K562 treated with DMSO at 1 percent for 4 hours (cell line): ENCODE results near the gene LYPD5. TPM values are rescaled to one million over a fixed set of nuclear protein-coding genes. Genes with fewer than 3 reads are reported as not detected.

ENCODE experiments used
- total RNA-seq: library from RNA; unstranded; fragments of 300-600 nt; gene quantifications from 2 replicates; pipeline ENCODE4 v1.2.3, GENCODE V29; 2022; ENCODE audit not compliant: insufficient read depth

LYPD5 gene
- not detected in 2 replicates for total RNA-seq

GRCh38 chr19:43802216-43802951, at the start of gene LYPD5:
TSS of gene LYPD5 (minus strand) at chr19:43802447. CDS start at chr19:43802380, 67 bp downstream.

GRCh38 chr19:43826787-43827754, 24.8 kb upstream of the LYPD5 start, which contains the start of gene ZNF283:
TSS of gene ZNF283 (plus strand) at chr19:43827321. CDS start at chr19:43833505, 6,184 bp downstream.

GRCh38 chr19:43780706-43781525, 21.3 kb downstream of the LYPD5 start, which contains the start of gene KCNN4:
TSS of gene KCNN4 (minus strand) at chr19:43780973. CDS start at chr19:43780861, 112 bp downstream.

GRCh38 chr19:43754503-43755255, 47.6 kb downstream of the LYPD5 start, which contains the start of gene SMG9:
TSS of gene SMG9 (minus strand) at chr19:43754962. CDS start at chr19:43750741, 4,221 bp downstream.

Other genes starting within 250 kb of the LYPD5 start
- gene XRCC1, start 226.9 kb downstream of the LYPD5 start, total RNA-seq, result 47.9 and 49.2 TPM in 2 replicates
- gene PINLYP, start 226.6 kb downstream of the LYPD5 start, total RNA-seq, result 4.8 and 6.7 TPM in 2 replicates
- 5.4 and 10.9 TPM in 2 replicates for gene IRGQ, start 206.3 kb downstream of the LYPD5 start, total RNA-seq
- gene ZNF576, start 205.9 kb downstream of the LYPD5 start, total RNA-seq, result 6.1 and 6.6 TPM in 2 replicates
- 0.67 TPM in 1 of 2 replicates, not detected in the other for gene SRRM5, start 190.4 kb downstream of the LYPD5 start, total RNA-seq
- gene ZNF428, start 182.8 kb downstream of the LYPD5 start, total RNA-seq, result 51.8 and 54.5 TPM in 2 replicates
- 2.9 and 4.4 TPM in 2 replicates for gene CADM4, start 162.6 kb downstream of the LYPD5 start, total RNA-seq
- gene PLAUR, start 132.3 kb downstream of the LYPD5 start, total RNA-seq, result 19.7 and 23.4 TPM in 2 replicates
- gene IRGC, start 86.4 kb downstream of the LYPD5 start, total RNA-seq, result not detected in 2 replicates
- gene SMG9, start 47.5 kb downstream of the LYPD5 start, total RNA-seq, result 22.3 and 34.0 TPM in 2 replicates
- 7.7 and 16.2 TPM in 2 replicates for gene KCNN4, start 21.5 kb downstream of the LYPD5 start, total RNA-seq
- gene ZNF283, start 24.9 kb upstream of the LYPD5 start, total RNA-seq, result 4.4 and 9.7 TPM in 2 replicates
- 0.73 and 1.1 TPM in 2 replicates for gene ZNF404, start 81.5 kb upstream of the LYPD5 start, total RNA-seq
- 4.4 and 4.9 TPM in 2 replicates for gene ZNF45, start 132.8 kb upstream of the LYPD5 start, total RNA-seq
- gene ZNF221, start 148.8 kb upstream of the LYPD5 start, total RNA-seq, result 0.51 TPM in 1 of 2 replicates, not detected in the other
- 1.1 and 7.3 TPM in 2 replicates for gene ZNF155, start 181.7 kb upstream of the LYPD5 start, total RNA-seq
- 1.2 and 1.8 TPM in 2 replicates for gene ZNF230, start 200.5 kb upstream of the LYPD5 start, total RNA-seq
- gene ZNF222, start 222.9 kb upstream of the LYPD5 start, total RNA-seq, result 3.5 and 5.5 TPM in 2 replicates
- gene ZNF223, start 249.6 kb upstream of the LYPD5 start, total RNA-seq, result 2.8 and 4.3 TPM in 2 replicates